ENCODE data around the gene MINDY3. TPM values are rescaled to one million over a fixed set of nuclear protein-coding genes. Genes with fewer than 3 reads are reported as not detected.

MINDY3 gene
- total RNA-seq, 1 experiment from 2014 or later: 11.3 TPM

DNA sequence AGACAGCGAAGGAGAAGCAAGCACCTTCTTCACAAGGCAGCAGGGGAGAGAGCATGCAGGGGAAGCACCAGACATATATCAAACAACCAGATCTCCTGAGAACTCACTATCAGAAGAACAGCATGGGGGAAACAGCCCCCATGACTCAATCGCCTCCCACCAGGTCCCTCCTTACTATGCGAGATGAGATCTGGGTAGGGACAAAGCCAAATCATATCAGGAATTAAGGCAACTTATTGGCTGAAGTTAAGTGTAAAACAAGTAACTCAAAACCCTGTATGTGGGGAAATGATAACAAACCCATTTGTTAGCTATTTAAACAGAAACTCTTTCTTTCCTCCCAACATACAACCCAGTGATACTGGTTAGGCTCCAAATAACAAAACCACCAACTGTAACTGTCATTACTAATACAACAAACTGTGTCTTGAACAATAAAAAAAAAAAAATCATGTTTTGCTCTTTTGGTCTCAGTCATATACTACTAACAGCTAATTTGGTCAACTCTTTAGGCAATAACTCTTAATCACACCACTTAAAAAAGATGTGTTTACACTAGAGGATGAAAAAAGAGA, 57.8 kb downstream of the MINDY3 start:
- H3K4me1 Mint-ChIP-seq: peaks cover 8% of the 10 kb centered on the region
- no peak overlapping the region for H3K27ac Mint-ChIP-seq
- no peak overlapping the region for H3K4me3 Mint-ChIP-seq
- TF ChIP-seq NR2C2 (CRISPR knock-in tag; IDR thresholded peaks at IDR 0.05): no peak
- TF ChIP-seq, protein P1, sequence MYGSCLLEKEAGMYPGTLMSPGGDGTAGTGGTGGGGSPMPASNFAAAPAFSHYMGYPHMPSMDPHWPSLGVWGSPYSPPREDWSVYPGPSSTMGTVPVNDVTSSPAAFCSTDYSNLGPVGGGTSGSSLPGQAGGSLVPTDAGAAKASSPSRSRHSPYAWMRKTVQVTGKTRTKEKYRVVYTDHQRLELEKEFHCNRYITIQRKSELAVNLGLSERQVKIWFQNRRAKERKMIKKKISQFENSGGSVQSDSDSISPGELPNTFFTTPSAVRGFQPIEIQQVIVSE (CRISPR knock-in tag; IDR thresholded peaks at IDR 0.05; ENCODE audit: borderline replicate concordance): no peak
- no peak for TF ChIP-seq SP1 (CRISPR knock-in tag; conservative IDR thresholded peaks at IDR 0.05)
- no peak for TF ChIP-seq IRF1 (CRISPR knock-in tag; IDR thresholded peaks at IDR 0.05)
- no peak for TF ChIP-seq FOXP1 (CRISPR knock-in tag; IDR thresholded peaks at IDR 0.05; ENCODE audit: borderline replicate concordance)
- no peak for TF ChIP-seq ETV6 (CRISPR knock-in tag; IDR thresholded peaks at IDR 0.05)
- TF ChIP-seq SOX15 (CRISPR knock-in tag; IDR thresholded peaks at IDR 0.05): no peak
- TF ChIP-seq TP53 (CRISPR knock-in tag; IDR thresholded peaks at IDR 0.05): no peak
- TF ChIP-seq NR1H2 (CRISPR knock-in tag; IDR thresholded peaks at IDR 0.05): no peak
- TF ChIP-seq JAZF1 (CRISPR knock-in tag; IDR thresholded peaks at IDR 0.05): no peak
- no peak for TF ChIP-seq GRHL2 (CRISPR knock-in tag; IDR thresholded peaks at IDR 0.05; ENCODE audit: insufficient replicate concordance, severe bottlenecking)
- DNase-seq (ENCODE audit: low spot score) (no peak), ATAC-seq (peak; percentile 24; the same call in 1 of the 2 replicates)
- no peaks in the 10 kb centered on the region for H3K36me3 Mint-ChIP-seq
- no peaks in the 10 kb centered on the region for H3K9me3 Mint-ChIP-seq
- CTCF ChIA-PET: no interaction called here
- POLR2A ChIA-PET: no interaction called here
- H3K27me3 Mint-ChIP-seq (ENCODE audit: low read depth): no peaks in the 10 kb centered on the region

GRCh38 chr10:15801641-15802040, 58.7 kb downstream of the MINDY3 start:
- CTCF ChIA-PET: no interaction called here
- no peak overlapping the region for H3K27ac Mint-ChIP-seq
- TF ChIP-seq, protein P2, sequence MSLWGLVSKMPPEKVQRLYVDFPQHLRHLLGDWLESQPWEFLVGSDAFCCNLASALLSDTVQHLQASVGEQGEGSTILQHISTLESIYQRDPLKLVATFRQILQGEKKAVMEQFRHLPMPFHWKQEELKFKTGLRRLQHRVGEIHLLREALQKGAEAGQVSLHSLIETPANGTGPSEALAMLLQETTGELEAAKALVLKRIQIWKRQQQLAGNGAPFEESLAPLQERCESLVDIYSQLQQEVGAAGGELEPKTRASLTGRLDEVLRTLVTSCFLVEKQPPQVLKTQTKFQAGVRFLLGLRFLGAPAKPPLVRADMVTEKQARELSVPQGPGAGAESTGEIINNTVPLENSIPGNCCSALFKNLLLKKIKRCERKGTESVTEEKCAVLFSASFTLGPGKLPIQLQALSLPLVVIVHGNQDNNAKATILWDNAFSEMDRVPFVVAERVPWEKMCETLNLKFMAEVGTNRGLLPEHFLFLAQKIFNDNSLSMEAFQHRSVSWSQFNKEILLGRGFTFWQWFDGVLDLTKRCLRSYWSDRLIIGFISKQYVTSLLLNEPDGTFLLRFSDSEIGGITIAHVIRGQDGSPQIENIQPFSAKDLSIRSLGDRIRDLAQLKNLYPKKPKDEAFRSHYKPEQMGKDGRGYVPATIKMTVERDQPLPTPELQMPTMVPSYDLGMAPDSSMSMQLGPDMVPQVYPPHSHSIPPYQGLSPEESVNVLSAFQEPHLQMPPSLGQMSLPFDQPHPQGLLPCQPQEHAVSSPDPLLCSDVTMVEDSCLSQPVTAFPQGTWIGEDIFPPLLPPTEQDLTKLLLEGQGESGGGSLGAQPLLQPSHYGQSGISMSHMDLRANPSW (CRISPR knock-in tag; conservative IDR thresholded peaks at IDR 0.05; ENCODE audit: low read depth): no peak
- no peak for TF ChIP-seq OVOL2 (CRISPR knock-in tag; IDR thresholded peaks at IDR 0.05; ENCODE audit: borderline replicate concordance)
- TF ChIP-seq CTCF (IDR thresholded peaks at IDR 0.05): no peak
- TF ChIP-seq, protein P3, sequence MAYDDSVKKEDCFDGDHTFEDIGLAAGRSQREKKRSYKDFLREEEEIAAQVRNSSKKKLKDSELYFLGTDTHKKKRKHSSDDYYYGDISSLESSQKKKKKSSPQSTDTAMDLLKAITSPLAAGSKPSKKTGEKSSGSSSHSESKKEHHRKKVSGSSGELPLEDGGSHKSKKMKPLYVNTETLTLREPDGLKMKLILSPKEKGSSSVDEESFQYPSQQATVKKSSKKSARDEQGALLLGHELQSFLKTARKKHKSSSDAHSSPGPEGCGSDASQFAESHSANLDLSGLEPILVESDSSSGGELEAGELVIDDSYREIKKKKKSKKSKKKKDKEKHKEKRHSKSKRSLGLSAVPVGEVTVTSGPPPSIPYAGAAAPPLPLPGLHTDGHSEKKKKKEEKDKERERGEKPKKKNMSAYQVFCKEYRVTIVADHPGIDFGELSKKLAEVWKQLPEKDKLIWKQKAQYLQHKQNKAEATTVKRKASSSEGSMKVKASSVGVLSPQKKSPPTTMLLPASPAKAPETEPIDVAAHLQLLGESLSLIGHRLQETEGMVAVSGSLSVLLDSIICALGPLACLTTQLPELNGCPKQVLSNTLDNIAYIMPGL (CRISPR knock-in tag; IDR thresholded peaks at IDR 0.05): no peak
- TF ChIP-seq ATF3 (CRISPR knock-in tag; conservative IDR thresholded peaks at IDR 0.05): no peak
- TF ChIP-seq ZMAT4 (CRISPR knock-in tag; IDR thresholded peaks at IDR 0.05): no peak
- TF ChIP-seq ZNF317 (CRISPR knock-in tag; IDR thresholded peaks at IDR 0.05; ENCODE audit: borderline replicate concordance, low read depth): no peak
- TF ChIP-seq ZNF396 (CRISPR knock-in tag; IDR thresholded peaks at IDR 0.05; ENCODE audit: borderline replicate concordance): no peak
- TF ChIP-seq ATF1 (CRISPR knock-in tag; IDR thresholded peaks at IDR 0.05): no peak
- TF ChIP-seq, protein P1 (CRISPR knock-in tag; IDR thresholded peaks at IDR 0.05; ENCODE audit: borderline replicate concordance): no peak
- no peak for TF ChIP-seq MYBL2 (CRISPR knock-in tag; IDR thresholded peaks at IDR 0.05)
- no peak for TF ChIP-seq MAX (CRISPR knock-in tag; IDR thresholded peaks at IDR 0.05)
- TF ChIP-seq, protein P4, sequence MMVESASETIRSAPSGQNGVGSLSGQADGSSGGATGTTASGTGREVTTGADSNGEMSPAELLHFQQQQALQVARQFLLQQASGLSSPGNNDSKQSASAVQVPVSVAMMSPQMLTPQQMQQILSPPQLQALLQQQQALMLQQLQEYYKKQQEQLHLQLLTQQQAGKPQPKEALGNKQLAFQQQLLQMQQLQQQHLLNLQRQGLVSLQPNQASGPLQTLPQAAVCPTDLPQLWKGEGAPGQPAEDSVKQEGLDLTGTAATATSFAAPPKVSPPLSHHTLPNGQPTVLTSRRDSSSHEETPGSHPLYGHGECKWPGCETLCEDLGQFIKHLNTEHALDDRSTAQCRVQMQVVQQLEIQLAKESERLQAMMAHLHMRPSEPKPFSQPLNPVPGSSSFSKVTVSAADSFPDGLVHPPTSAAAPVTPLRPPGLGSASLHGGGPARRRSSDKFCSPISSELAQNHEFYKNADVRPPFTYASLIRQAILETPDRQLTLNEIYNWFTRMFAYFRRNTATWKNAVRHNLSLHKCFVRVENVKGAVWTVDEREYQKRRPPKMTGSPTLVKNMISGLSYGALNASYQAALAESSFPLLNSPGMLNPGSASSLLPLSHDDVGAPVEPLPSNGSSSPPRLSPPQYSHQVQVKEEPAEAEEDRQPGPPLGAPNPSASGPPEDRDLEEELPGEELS (CRISPR knock-in tag; IDR thresholded peaks at IDR 0.05): no peak
- TF ChIP-seq ZNF423 (CRISPR knock-in tag; IDR thresholded peaks at IDR 0.05): no peak
- no peak for TF ChIP-seq JAZF1 (CRISPR knock-in tag; IDR thresholded peaks at IDR 0.05)

More at GRCh38 chr10:15801641-15802040, 58.7 kb downstream of the MINDY3 start:
- DNase-seq (ENCODE audit: low spot score) (no peak), ATAC-seq (no peak)
- POLR2A ChIA-PET: no interaction called here
- no peaks in the 10 kb centered on the region for H3K9me3 Mint-ChIP-seq
- H3K27me3 Mint-ChIP-seq (ENCODE audit: low read depth): no peaks in the 10 kb centered on the region
- H3K36me3 Mint-ChIP-seq: no peaks in the 10 kb centered on the region
- H3K4me1 Mint-ChIP-seq: peaks cover 8% of the 10 kb centered on the region
- H3K4me3 Mint-ChIP-seq: no peak overlapping the region

Data from WTC11 (cell line).